IMR-90 (cell line): ENCODE data around the gene EYS. TPM values are rescaled to one million over a fixed set of nuclear protein-coding genes. Genes with fewer than 3 reads are reported as not detected.

Source experiments
- ATAC-seq: fragments of 200-7000 bp; cut with Tn5 transposase; 2 replicates; pipeline ENCODE4 v1.9.1; 2020; ENCODE audit warnings: low read depth, mild to moderate bottlenecking, moderate library complexity
- BruUV-seq: library from RNA; stranded (reverse); fragments of 400-500 nt; replicated peaks from 2 replicates; lab custom pipeline; 2021; lab: Mats Ljungman, UMichigan
- CTCF ChIA-PET: fragments of 300-600 bp; formaldehyde crosslinking; extraction: SDS; loops from one replicate; lab custom pipeline; 2021; ENCODE audit warnings: antibody characterized with exemption; lab: Yijun Ruan, JAX
- POLR2A ChIA-PET: fragments of 300-600 bp; sonication (Branson Sonifier 250); formaldehyde crosslinking; loops from one replicate; lab custom pipeline; 2022; ENCODE audit warnings: antibody characterized with exemption; ENCODE audit not compliant: unreplicated experiment; lab: Charles Lee
- DNase-seq: peaks from one replicate; pipeline ENCODE4 v3.0.0; 2013
- H2AFZ ChIP-seq: replicated peaks from 2 replicates; pipeline ENCODE3; 2013; ENCODE audit warnings: low read length, mild to moderate bottlenecking; ENCODE audit not compliant: poor library complexity
- H2AK5ac ChIP-seq: 2 replicates; pipeline ENCODE4 v1.6.1; 2013; ENCODE audit warnings: low read depth, low read length, inconsistent platforms
- H2AK9ac ChIP-seq: replicated peaks from 2 replicates; pipeline ENCODE3; 2013; ENCODE audit warnings: mild to moderate bottlenecking, low read depth, low read length, moderate library complexity; ENCODE audit not compliant: poor library complexity
- H2BK120ac ChIP-seq: 2 replicates; pipeline ENCODE4 v1.6.1; 2013; ENCODE audit warnings: low read depth, low read length, inconsistent platforms
- H2BK15ac ChIP-seq: 3 replicates; pipeline ENCODE4 v1.6.1; 2013; ENCODE audit warnings: low read depth, low read length, inconsistent platforms
- H2BK20ac ChIP-seq: 2 replicates; pipeline ENCODE4 v1.6.1; 2013; ENCODE audit warnings: low read depth, mild to moderate bottlenecking, inconsistent platforms, low read length, moderate library complexity
- H2BK5ac ChIP-seq: 2 replicates; pipeline ENCODE4 v1.6.1; 2013; ENCODE audit warnings: mild to moderate bottlenecking, low read depth, low read length, inconsistent platforms; ENCODE audit not compliant: poor library complexity, severe bottlenecking
- H3K14ac ChIP-seq: replicated peaks from 2 replicates; pipeline ENCODE4 v1.6.1; 2013; ENCODE audit warnings: low read depth, low read length, inconsistent platforms
- H3K18ac ChIP-seq: 2 replicates; pipeline ENCODE4 v1.6.1; 2013; ENCODE audit warnings: low read depth, low read length, control low read depth
- H3K23ac ChIP-seq: 2 replicates; pipeline ENCODE4 v1.6.1; 2013; ENCODE audit warnings: low read depth, low read length, inconsistent platforms
- H3K27ac ChIP-seq: 2 replicates; pipeline ENCODE4 v1.5.1; 2013; ENCODE audit warnings: mild to moderate bottlenecking, control low read depth, low read length; ENCODE audit not compliant: insufficient read depth
- H3K27me3 ChIP-seq: 2 replicates; pipeline ENCODE4 v1.6.1; 2013; ENCODE audit warnings: low read length; ENCODE audit not compliant: control insufficient read depth, insufficient read depth
- H3K36me3 ChIP-seq: 2 replicates; pipeline ENCODE4 v1.6.1; 2013; ENCODE audit warnings: low read length, mixed read lengths; ENCODE audit not compliant: control insufficient read depth, insufficient read depth
- H3K4ac ChIP-seq: 2 replicates; pipeline ENCODE4 v1.6.1; 2013; ENCODE audit warnings: low read depth, low read length, inconsistent platforms
- H3K4me1 ChIP-seq: 2 replicates; pipeline ENCODE4 v1.6.1; 2013; ENCODE audit warnings: low read length, mixed read lengths; ENCODE audit not compliant: control insufficient read depth, insufficient read depth
- H3K4me2 ChIP-seq: 2 replicates; pipeline ENCODE4 v1.6.1; 2013; ENCODE audit warnings: low read depth, mild to moderate bottlenecking, control low read depth, low read length, moderate library complexity
- H3K4me3 ChIP-seq: 2 replicates; pipeline ENCODE4 v1.5.1; 2013; ENCODE audit warnings: low read depth, mild to moderate bottlenecking, control low read depth, low read length, moderate library complexity; ENCODE audit not compliant: insufficient read depth
- H3K56ac ChIP-seq: 2 replicates; pipeline ENCODE4 v1.6.1; 2013; ENCODE audit warnings: low read length, inconsistent platforms; ENCODE audit not compliant: insufficient read depth; ENCODE audit errors: extremely low read depth
- H3K79me1 ChIP-seq, 2 experiments: 2 replicates each; pipeline ENCODE4 v1.6.1; 2013; ENCODE audit warnings: low read length in 2 of 2, inconsistent platforms in 1 of 2, low read depth in 1 of 2
- H3K9ac ChIP-seq: 2 replicates; pipeline ENCODE4 v1.6.1; 2013; ENCODE audit warnings: low read depth, low read length, control low read depth
- H3K9me1 ChIP-seq: 2 replicates; pipeline ENCODE4 v1.6.1; 2013; ENCODE audit warnings: low read length, inconsistent platforms; ENCODE audit not compliant: insufficient read depth
- H3K9me3 ChIP-seq: 2 replicates; pipeline ENCODE4 v1.6.1; 2013; ENCODE audit warnings: low read length; ENCODE audit not compliant: control insufficient read depth, insufficient read depth
- H4K20me1 ChIP-seq: 2 replicates; pipeline ENCODE4 v1.6.1; 2013; ENCODE audit warnings: low read length, inconsistent platforms; ENCODE audit not compliant: insufficient read depth
- H4K5ac ChIP-seq: 2 replicates; pipeline ENCODE4 v1.6.1; 2013; ENCODE audit warnings: mild to moderate bottlenecking, low read depth, low read length, control low read depth
- H4K8ac ChIP-seq, 2 experiments: 2 replicates each; pipeline ENCODE4 v1.6.1; 2013; ENCODE audit warnings: low read depth in 2 of 2, low read length in 2 of 2, control low read depth in 1 of 2, inconsistent platforms in 1 of 2
- H4K91ac ChIP-seq: 2 replicates; pipeline ENCODE4 v1.6.1; 2013; ENCODE audit warnings: low read depth, low read length, inconsistent platforms; ENCODE audit not compliant: insufficient read depth
- BHLHE40 ChIP-seq: fragments of 150-350 bp; IDR thresholded peaks from 2 replicates; pipeline ENCODE4 v1.6.1; 2016; ENCODE audit warnings: mild to moderate bottlenecking, low read depth, low read length
- CEBPB ChIP-seq: IDR thresholded peaks from 2 replicates; pipeline ENCODE4 v1.6.1; 2012; ENCODE audit warnings: low read depth, low read length, improper control_type of control experiment
- CHD1 ChIP-seq: IDR thresholded peaks from 2 replicates; pipeline ENCODE4 v1.6.1; 2012; ENCODE audit warnings: low read depth, low read length, improper control_type of control experiment
- CTCF ChIP-seq: conservative IDR thresholded peaks from 2 replicates; pipeline ENCODE4 v1.5.1; 2012; ENCODE audit warnings: mild to moderate bottlenecking, low read depth, low read length, improper control_type of control experiment
- ELK1 ChIP-seq: fragments of 150-350 bp; IDR thresholded peaks from 2 replicates; pipeline ENCODE4 v1.6.1; 2016; ENCODE audit warnings: low read depth, mild to moderate bottlenecking, low read length, moderate library complexity, borderline replicate concordance
- FOS ChIP-seq: fragments of 150-350 bp; IDR thresholded peaks from 2 replicates; pipeline ENCODE4 v1.6.1; 2016; ENCODE audit warnings: low read depth, low read length
- MAFK ChIP-seq: IDR thresholded peaks from 2 replicates; pipeline ENCODE4 v1.6.1; 2012; ENCODE audit warnings: low read depth, low read length, improper control_type of control experiment
- MAZ ChIP-seq: IDR thresholded peaks from 2 replicates; pipeline ENCODE4 v1.6.1; 2012; ENCODE audit warnings: low read depth, mild to moderate bottlenecking, low read length, improper control_type of control experiment, moderate library complexity, borderline replicate concordance
- MXI1 ChIP-seq: IDR thresholded peaks from 2 replicates; pipeline ENCODE4 v1.6.1; 2012; ENCODE audit warnings: low read depth, mild to moderate bottlenecking, low read length, moderate library complexity, borderline replicate concordance
- NFE2L2 ChIP-seq: fragments of 150-350 bp; IDR thresholded peaks from 2 replicates; pipeline ENCODE4 v1.6.1; 2016; ENCODE audit warnings: low read depth, mild to moderate bottlenecking, low read length
- POLR2A ChIP-seq: IDR thresholded peaks from 2 replicates; pipeline ENCODE4 v1.6.1; 2012; ENCODE audit warnings: mild to moderate bottlenecking, low read depth, low read length
- RAD21 ChIP-seq: IDR thresholded peaks from 2 replicates; pipeline ENCODE4 v1.6.1; 2012; ENCODE audit warnings: low read length, improper control_type of control experiment
- RCOR1 ChIP-seq: IDR thresholded peaks from 2 replicates; pipeline ENCODE4 v1.6.1; 2012; ENCODE audit warnings: mild to moderate bottlenecking, low read length, improper control_type of control experiment; ENCODE audit not compliant: insufficient replicate concordance
- RFX5 ChIP-seq: IDR thresholded peaks from 2 replicates; pipeline ENCODE4 v1.8.0; 2012; ENCODE audit warnings: low read depth, mild to moderate bottlenecking, low read length, moderate library complexity
- SMC3 ChIP-seq: fragments of 150-350 bp; IDR thresholded peaks from 2 replicates; pipeline ENCODE4 v1.6.1; 2016; ENCODE audit warnings: low read depth, mild to moderate bottlenecking, antibody characterized with exemption, low read length, moderate library complexity
- USF2 ChIP-seq: fragments of 150-350 bp; IDR thresholded peaks from 2 replicates; pipeline ENCODE4 v1.6.1; 2017; ENCODE audit warnings: mild to moderate bottlenecking, antibody characterized with exemption, low read length, low read depth
- dilution Hi-C: fragments of 300-500 bp; cut with HindIII; formaldehyde crosslinking; loops from one replicate; pipeline ENCODE4 v1.14.3; 2018; ENCODE audit warnings: low sequenced_read_pairs; ENCODE audit not compliant: unreplicated experiment
- in situ Hi-C: fragments of 300-500 bp; cut with MboI; formaldehyde crosslinking; loops from 3 replicates; pipeline ENCODE4 v1.14.3; 2019; ENCODE audit warnings: low sequenced_read_pairs, inconsistent platforms, mixed read lengths
- intact Hi-C: fragments of 100-400 bp; cut with micrococcal nuclease; formaldehyde crosslinking; loops from 2 replicates; pipeline ENCODE4 v1.10.0; 2022
- polyA plus RNA-seq, 3 experiments: library from polyadenylated mRNA; depleted of rRNA; stranded (reverse); fragments of >200 nt; gene quantifications; 2 replicates each; pipeline ENCODE4 v1.2.3, GENCODE V29; 2012; ENCODE audit warnings: low replicate concordance in 1 of 3
- total RNA-seq: library from RNA; depleted of rRNA; stranded (reverse); fragments of >200 nt; gene quantifications from 2 replicates; pipeline ENCODE4 v1.2.3, GENCODE V29; 2012

EYS gene
- total and polyA plus RNA-seq, 2 of the 4 experiments (the other 2 are of a cell fraction), result under 0.01 TPM; not detected in 1

- dilution Hi-C loops, result no loop called here
- no peak overlapping the region for H4K5ac ChIP-seq
- H3K27ac ChIP-seq, result no peak overlapping the region
- no peaks in the 10 kb centered on the region for H4K20me1 ChIP-seq
- in situ Hi-C loops, result no loop called here
- no peaks in the 10 kb centered on the region for H3K9me1 ChIP-seq
- H3K4ac ChIP-seq, result no peak overlapping the region
- H2BK120ac ChIP-seq, result no peak overlapping the region
- H2AK9ac ChIP-seq, result no peak overlapping the region
- no peak overlapping the region for H2BK5ac ChIP-seq
- no peak overlapping the region for H2AFZ ChIP-seq
- H2BK15ac ChIP-seq, result no peak overlapping the region
- H3K27me3 ChIP-seq, result no peaks in the 10 kb centered on the region
- H3K56ac ChIP-seq, result no peak overlapping the region
- no peak for ATAC-seq
- H3K4me2 ChIP-seq, result no peak overlapping the region
- H3K14ac ChIP-seq, result no peak overlapping the region
- H4K91ac ChIP-seq, result no peak overlapping the region
- no peak overlapping the region for H3K4me3 ChIP-seq
- ChIA-PET POLR2A (no interaction called here), CTCF (no interaction called here)
- no peak overlapping the region for H3K9ac ChIP-seq
- H2BK20ac ChIP-seq, result no peak overlapping the region
- no peak overlapping the region for H3K23ac ChIP-seq
- intact Hi-C loops, result no loop called here
- no peak overlapping the region for H3K18ac ChIP-seq
- H3K4me1 ChIP-seq, result 0 out of 2 replicates have a peak, but pooled peaks cover 2% of the 10 kb centered on the region
- no peaks in the 10 kb centered on the region for H3K36me3 ChIP-seq
- H4K8ac ChIP-seq, result no peak overlapping the region
- H3K9me3 ChIP-seq, result no peaks in the 10 kb centered on the region
- TF ChIP-seq FOS (no peak), CHD1 (no peak), MAZ (no peak), SMC3 (no peak), CEBPB (no peak), BHLHE40 (no peak), RAD21 (no peak), RFX5 (no peak), USF2 (no peak), MAFK (no peak), MXI1 (no peak), CTCF (no peak), NFE2L2 (no peak), RCOR1 (no peak), ELK1 (no peak), POLR2A (no peak)
- BruUV-seq, result no TSS peak
- DNase-seq, result no peak
- no peaks in the 10 kb centered on the region for H3K79me1 ChIP-seq
- H2AK5ac ChIP-seq, result no peak overlapping the region
Observed at GRCh38 chr6:64225503-64225902, 1481.5 kb downstream of the EYS start.
